H9 (cell line): ENCODE measurements around the gene SIPA1L3. TPM values are rescaled to one million over a fixed set of nuclear protein-coding genes. Genes with fewer than 3 reads are reported as not detected.

Experiments used
- DNase-seq: peaks from one replicate; pipeline ENCODE4 v3.0.0-alpha.2; 2017
- H2AFZ ChIP-seq: one replicate; pipeline ENCODE4 v1.6.1; 2013; ENCODE audit warnings: mild to moderate bottlenecking, low read length, control low read depth, moderate library complexity
- H2AK5ac ChIP-seq: 2 replicates; pipeline ENCODE4 v1.6.1; 2013; ENCODE audit warnings: low read length, control low read depth, mixed read lengths; ENCODE audit not compliant: insufficient read length
- H2BK120ac ChIP-seq: one replicate; pipeline ENCODE4 v1.6.1; 2013; ENCODE audit warnings: low read depth, mild to moderate bottlenecking, low read length, control low read depth, inconsistent platforms; ENCODE audit not compliant: poor library complexity, severe bottlenecking
- H2BK12ac ChIP-seq: 2 replicates; pipeline ENCODE4 v1.6.1; 2013; ENCODE audit warnings: low read length, control low read depth, mixed read lengths, low read depth; ENCODE audit not compliant: insufficient read length
- H2BK15ac ChIP-seq: 2 replicates; pipeline ENCODE4 v1.6.1; 2013; ENCODE audit warnings: low read depth, low read length, control low read depth
- H2BK20ac ChIP-seq: one replicate; pipeline ENCODE4 v1.6.1; 2013; ENCODE audit warnings: low read depth, mild to moderate bottlenecking, low read length, control low read depth, inconsistent platforms; ENCODE audit not compliant: poor library complexity, severe bottlenecking
- H2BK5ac ChIP-seq: 2 replicates; pipeline ENCODE4 v1.6.1; 2013; ENCODE audit warnings: low read length, control low read depth, mixed read lengths; ENCODE audit not compliant: insufficient read length
- H3K14ac ChIP-seq: 2 replicates; pipeline ENCODE4 v1.6.1; 2013; ENCODE audit warnings: low read length, control low read depth; ENCODE audit not compliant: insufficient read depth
- H3K18ac ChIP-seq: 2 replicates; pipeline ENCODE4 v1.6.1; 2013; ENCODE audit warnings: low read depth, mild to moderate bottlenecking, mixed read lengths, low read length, control low read depth; ENCODE audit not compliant: insufficient read length
- H3K23ac ChIP-seq: 2 replicates; pipeline ENCODE4 v1.6.1; 2013; ENCODE audit warnings: low read length, control low read depth, mixed read lengths, low read depth; ENCODE audit not compliant: insufficient read length
- H3K23me2 ChIP-seq: 2 replicates; pipeline ENCODE4 v1.6.1; 2013; ENCODE audit warnings: low read depth, mild to moderate bottlenecking, mixed read lengths, low read length, control low read depth; ENCODE audit not compliant: insufficient read length, poor library complexity, severe bottlenecking
- H3K27ac ChIP-seq: 2 replicates; pipeline ENCODE4 v1.5.1; 2013; ENCODE audit warnings: low read length, control low read depth, mixed read lengths, low read depth; ENCODE audit not compliant: insufficient read length
- H3K27me3 ChIP-seq: 2 replicates; pipeline ENCODE4 v1.6.1; 2013; ENCODE audit warnings: low read length, control low read depth, inconsistent platforms; ENCODE audit not compliant: insufficient read depth
- H3K4ac ChIP-seq: 2 replicates; pipeline ENCODE4 v1.6.1; 2013; ENCODE audit warnings: low read depth, mild to moderate bottlenecking, control low read depth, inconsistent platforms, low read length, moderate library complexity
- H3K4me1 ChIP-seq: 2 replicates; pipeline ENCODE4 v1.6.1; 2013; ENCODE audit warnings: low read length, control low read depth, inconsistent platforms; ENCODE audit not compliant: insufficient read depth
- H3K4me2 ChIP-seq: 2 replicates; pipeline ENCODE4 v1.6.1; 2013; ENCODE audit warnings: low read length, control low read depth, mixed read lengths; ENCODE audit not compliant: insufficient read length, insufficient read depth
- H3K56ac ChIP-seq: 2 replicates; pipeline ENCODE4 v1.6.1; 2013; ENCODE audit warnings: low read depth, mild to moderate bottlenecking, mixed read lengths, low read length, control low read depth; ENCODE audit not compliant: insufficient read length
- H3K79me1 ChIP-seq: 2 replicates; pipeline ENCODE4 v1.6.1; 2013; ENCODE audit warnings: low read depth, mild to moderate bottlenecking, moderate library complexity, low read length, control low read depth, inconsistent platforms; ENCODE audit not compliant: insufficient read depth, poor library complexity, severe bottlenecking
- H3K79me2 ChIP-seq: 2 replicates; pipeline ENCODE4 v1.6.1; 2013; ENCODE audit warnings: low read length, control low read depth, inconsistent platforms; ENCODE audit not compliant: insufficient read depth
- H3K9ac ChIP-seq: 2 replicates; pipeline ENCODE4 v1.6.1; 2013; ENCODE audit warnings: low read length, control low read depth, mixed read lengths; ENCODE audit not compliant: insufficient read length; ENCODE audit errors: extremely low read depth
- H3K9me3 ChIP-seq: one replicate; pipeline ENCODE4 v1.6.1; 2013; ENCODE audit warnings: low read depth, low read length, inconsistent platforms; ENCODE audit not compliant: control insufficient read depth
- H3T11ph ChIP-seq: one replicate; pipeline ENCODE4 v1.6.1; 2013; ENCODE audit warnings: mild to moderate bottlenecking, low read length, control low read depth, inconsistent platforms
- H4K20me1 ChIP-seq: one replicate; pipeline ENCODE4 v1.6.1; 2013; ENCODE audit not compliant: control insufficient read depth, insufficient read length, insufficient read depth
- H4K5ac ChIP-seq: 2 replicates; pipeline ENCODE4 v1.6.1; 2013; ENCODE audit warnings: low read depth, mild to moderate bottlenecking, mixed read lengths, low read length, control low read depth; ENCODE audit not compliant: insufficient read length
- H4K8ac ChIP-seq: replicated peaks from 2 replicates; pipeline ENCODE4 v1.6.1; 2013; ENCODE audit warnings: low read length, control low read depth, mixed read lengths, low read depth; ENCODE audit not compliant: insufficient read length
- H4K91ac ChIP-seq: 2 replicates; pipeline ENCODE4 v1.6.1; 2013; ENCODE audit warnings: low read depth, mild to moderate bottlenecking, moderate library complexity, mixed read lengths, low read length, control low read depth; ENCODE audit not compliant: insufficient read length
- H3K27ac Mint-ChIP-seq, 3 experiments: 2 replicates in 2 of 3; 3 replicates in 1 of 3; pipeline ENCODE4 v1.8.0; 2020 to 2021; ENCODE audit warnings: mixed read lengths in 3 of 3, mild to moderate bottlenecking in 1 of 3, moderate library complexity in 1 of 3
- H3K27me3 Mint-ChIP-seq: 2 replicates; pipeline ENCODE4 v1.8.0; 2021; ENCODE audit warnings: low read depth, mild to moderate bottlenecking, moderate library complexity, mixed read lengths
- H3K36me3 Mint-ChIP-seq, 3 experiments: 2 replicates in 2 of 3; 3 replicates in 1 of 3; pipeline ENCODE4 v1.8.0; 2020 to 2021; ENCODE audit warnings: low read depth in 3 of 3, mixed read lengths in 3 of 3; ENCODE audit not compliant: insufficient read depth in 1 of 3
- H3K4me1 Mint-ChIP-seq, 2 experiments: 2 replicates each; pipeline ENCODE4 v1.8.0; 2020; ENCODE audit warnings: mixed read lengths in 2 of 2
- H3K4me3 Mint-ChIP-seq, 2 experiments: 2 replicates in 1 of 2; 3 replicates in 1 of 2; pipeline ENCODE4 v1.8.0; 2020 to 2021; ENCODE audit warnings: mild to moderate bottlenecking in 2 of 2, mixed read lengths in 2 of 2, moderate library complexity in 1 of 2
- H3K9me3 Mint-ChIP-seq, 2 experiments: 2 replicates in 1 of 2; 3 replicates in 1 of 2; pipeline ENCODE4 v1.8.0; 2020; ENCODE audit warnings: mild to moderate bottlenecking in 2 of 2, mixed read lengths in 2 of 2, moderate library complexity in 1 of 2
- WGBS: extraction: QIAGEN DNeasy Blood & Tissue Kit; methylation state at CpG from one replicate; pipeline ENCODE4 v1.1.7; 2013; ENCODE audit warnings: missing lambda C conversion rate, low lambda C conversion rate, mixed read lengths; ENCODE audit not compliant: insufficient read length; ENCODE audit errors: extremely low coverage; 5-methylcytosine and 5-hydroxymethylcytosine counted together
- total RNA-seq: library from RNA; stranded (reverse); gene quantifications from 2 replicates; pipeline ENCODE4 v1.2.1, GENCODE V29; 2021
- TF ChIP-seq, protein P1 (sequence below): fragments of 200-600 bp; sonication (generic); conservative IDR thresholded peaks from 3 replicates; pipeline ENCODE4 v1.8.0; 2021; ENCODE audit warnings: antibody characterized with exemption, mild to moderate bottlenecking

Gene SIPA1L3
- total RNA-seq, 1 experiment from 2014 or later = 40.1 TPM

DNA sequence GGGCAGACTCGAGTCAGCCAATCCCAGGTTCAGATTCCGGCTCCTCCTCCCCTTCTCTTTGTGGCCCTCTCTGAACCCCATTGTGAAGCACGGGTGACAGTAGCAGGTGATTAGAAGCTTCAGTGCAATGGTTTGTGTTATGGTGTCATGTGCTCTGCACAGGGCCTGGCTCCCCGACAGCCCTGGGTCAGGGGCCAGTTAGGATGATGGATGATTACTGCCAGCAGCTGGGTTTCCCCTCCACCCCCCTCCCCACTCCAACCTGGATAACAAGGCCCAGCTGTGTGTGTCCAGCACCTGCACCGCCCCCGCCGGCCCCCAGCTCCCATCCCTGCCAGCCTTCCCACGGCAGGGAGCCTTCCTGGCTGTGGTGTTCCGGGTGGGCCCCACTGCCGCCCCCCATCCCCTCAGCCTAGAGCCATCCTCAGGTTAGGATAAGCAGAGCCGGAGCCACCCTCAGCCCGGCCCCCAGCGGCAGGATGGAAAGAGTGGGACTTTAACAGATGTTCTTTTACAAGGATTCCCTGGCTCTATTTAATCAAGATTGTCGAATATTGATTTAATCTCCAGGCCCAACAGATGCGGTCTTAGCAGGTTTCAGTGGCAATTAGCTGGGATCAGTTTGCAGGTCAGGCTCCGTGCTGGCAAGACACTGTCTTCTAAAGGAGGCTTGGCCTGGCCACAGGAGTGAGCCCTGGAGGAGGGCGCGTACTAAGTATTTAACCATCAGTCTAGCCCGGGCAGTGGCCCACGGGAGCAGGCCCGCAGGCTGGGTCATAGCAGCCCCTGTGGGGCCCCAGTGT, 156.2 kb downstream of the SIPA1L3 start:
- no peak overlapping the region for H2BK12ac ChIP-seq
- peaks cover 14 to 15% of the 10 kb centered on the region in 2 experiments for H3K4me1 Mint-ChIP-seq
- no peak overlapping the region for H3K9ac ChIP-seq
- H3K27me3 ChIP-seq = no peaks in the 10 kb centered on the region
- 0 out of 2 replicates have a peak, but pooled peaks cover 2% of the 10 kb centered on the region for H3K79me2 ChIP-seq
- no peak overlapping the region for H2AK5ac ChIP-seq
- TF ChIP-seq, protein P1, sequence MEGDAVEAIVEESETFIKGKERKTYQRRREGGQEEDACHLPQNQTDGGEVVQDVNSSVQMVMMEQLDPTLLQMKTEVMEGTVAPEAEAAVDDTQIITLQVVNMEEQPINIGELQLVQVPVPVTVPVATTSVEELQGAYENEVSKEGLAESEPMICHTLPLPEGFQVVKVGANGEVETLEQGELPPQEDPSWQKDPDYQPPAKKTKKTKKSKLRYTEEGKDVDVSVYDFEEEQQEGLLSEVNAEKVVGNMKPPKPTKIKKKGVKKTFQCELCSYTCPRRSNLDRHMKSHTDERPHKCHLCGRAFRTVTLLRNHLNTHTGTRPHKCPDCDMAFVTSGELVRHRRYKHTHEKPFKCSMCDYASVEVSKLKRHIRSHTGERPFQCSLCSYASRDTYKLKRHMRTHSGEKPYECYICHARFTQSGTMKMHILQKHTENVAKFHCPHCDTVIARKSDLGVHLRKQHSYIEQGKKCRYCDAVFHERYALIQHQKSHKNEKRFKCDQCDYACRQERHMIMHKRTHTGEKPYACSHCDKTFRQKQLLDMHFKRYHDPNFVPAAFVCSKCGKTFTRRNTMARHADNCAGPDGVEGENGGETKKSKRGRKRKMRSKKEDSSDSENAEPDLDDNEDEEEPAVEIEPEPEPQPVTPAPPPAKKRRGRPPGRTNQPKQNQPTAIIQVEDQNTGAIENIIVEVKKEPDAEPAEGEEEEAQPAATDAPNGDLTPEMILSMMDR = no peak
- no CpG with 5 or more reads among the region's 21 CpGs for WGBS
- no peak overlapping the region for H2BK5ac ChIP-seq
- H3K9me3 ChIP-seq = no peaks in the 10 kb centered on the region
- H3K27ac Mint-ChIP-seq = peak overlapping the region; percentile 85 to 90 (median 87); a peak in 5 of 7 replicates
- no peak overlapping the region for H2BK20ac ChIP-seq
- H2BK120ac ChIP-seq = no peak overlapping the region
- no peaks in the 10 kb centered on the region for H4K20me1 ChIP-seq
- H2BK15ac ChIP-seq = no peak overlapping the region
- no peak overlapping the region for H4K5ac ChIP-seq
- no peak overlapping the region for H3K56ac ChIP-seq
- H3T11ph ChIP-seq = no peak overlapping the region
- no peaks in the 10 kb centered on the region; the same call in 1 of the 2 replicates for H3K27me3 Mint-ChIP-seq
- H3K4ac ChIP-seq = no peak overlapping the region
- no peaks in the 10 kb centered on the region for H3K23me2 ChIP-seq
- H3K23ac ChIP-seq = no peak overlapping the region
- H3K14ac ChIP-seq = no peak overlapping the region
- DNase-seq = no peak
- H3K9me3 Mint-ChIP-seq = no peaks in the 10 kb centered on the region; a peak in 1 of 5 replicates
- no peaks in the 10 kb centered on the region; the same call in 1 of the 2 replicates for H3K4me1 ChIP-seq
- H4K8ac ChIP-seq = no peak overlapping the region
- H3K4me3 Mint-ChIP-seq = peak overlapping the region in 1 of 2 experiments; percentile 42; a peak in 1 of 5 replicates
- no peak overlapping the region for H3K18ac ChIP-seq
- peaks cover 0 to 4% (median 0%) of the 10 kb centered on the region in 3 experiments; a peak in 2 of 7 replicates for H3K36me3 Mint-ChIP-seq
- H4K91ac ChIP-seq = no peak overlapping the region
- peaks cover 5% of the 10 kb centered on the region for H3K79me1 ChIP-seq
- H2AFZ ChIP-seq = no peak overlapping the region
- no peak overlapping the region for H3K4me2 ChIP-seq
- no peak overlapping the region for H3K27ac ChIP-seq
